ENCODE measurements around the gene GBA3.

The GBA3 gene

GRCh38 chr4:22780317-22780716 is 87.6 kb downstream of the GBA3 start:
- Histone ChIP-seq H3K9ac (ENCODE audit: low read length) (no peak overlapping the region), H3K4me3 (ENCODE audit: low read length) (no peak overlapping the region), H3K9me3 (ENCODE audit: control insufficient read depth, low read length) (no peaks in the 10 kb centered on the region), H3K27me3 (replicated peaks; ENCODE audit: control insufficient read depth, insufficient read depth, low read length) (no peaks in the 10 kb centered on the region), H3K36me3 (ENCODE audit: control insufficient read depth, insufficient read depth, low read length, severe bottlenecking) (no peaks in the 10 kb centered on the region), H3K4me1 (ENCODE audit: control insufficient read depth, insufficient read depth, low read length) (no peaks in the 10 kb centered on the region)
- DNase-seq (ENCODE audit: low read depth): no peak

- no peak overlapping the region for H3K4me3 ChIP-seq (ENCODE audit: low read length)
- no peak for DNase-seq (ENCODE audit: low read depth)
- H3K4me1 ChIP-seq (ENCODE audit: control insufficient read depth, insufficient read depth, low read length): no peaks in the 10 kb centered on the region
- no peaks in the 10 kb centered on the region for H3K9me3 ChIP-seq (ENCODE audit: control insufficient read depth, low read length)
- H3K36me3 ChIP-seq (ENCODE audit: control insufficient read depth, insufficient read depth, low read length, severe bottlenecking): no peaks in the 10 kb centered on the region
- H3K9ac ChIP-seq (ENCODE audit: low read length): no peak overlapping the region
- no peaks in the 10 kb centered on the region for H3K27me3 ChIP-seq (replicated peaks; ENCODE audit: control insufficient read depth, insufficient read depth, low read length)
These were observed 88.1 kb downstream of the GBA3 start for GRCh38 chr4:22780797-22781196.

GRCh38 chr4:22787753-22788375 is 95.1 kb downstream of the GBA3 start:
- H3K9me3 ChIP-seq (ENCODE audit: control insufficient read depth, low read length): no peaks in the 10 kb centered on the region
- no peak for DNase-seq (ENCODE audit: low read depth)
- H3K36me3 ChIP-seq (ENCODE audit: control insufficient read depth, insufficient read depth, low read length, severe bottlenecking): no peaks in the 10 kb centered on the region
- no peak overlapping the region for H3K9ac ChIP-seq (ENCODE audit: low read length)
- H3K27me3 ChIP-seq (replicated peaks; ENCODE audit: control insufficient read depth, insufficient read depth, low read length): peaks cover 3% of the 10 kb centered on the region
- H3K4me1 ChIP-seq (ENCODE audit: control insufficient read depth, insufficient read depth, low read length): no peaks in the 10 kb centered on the region
- no peak overlapping the region for H3K4me3 ChIP-seq (ENCODE audit: low read length)

GRCh38 chr4:22790631-22791030 is 97.9 kb downstream of the GBA3 start:
- Histone ChIP-seq H3K27me3 (replicated peaks; ENCODE audit: control insufficient read depth, insufficient read depth, low read length) (peaks cover 3% of the 10 kb centered on the region), H3K9ac (ENCODE audit: low read length) (no peak overlapping the region), H3K9me3 (ENCODE audit: control insufficient read depth, low read length) (no peaks in the 10 kb centered on the region), H3K4me1 (ENCODE audit: control insufficient read depth, insufficient read depth, low read length) (no peaks in the 10 kb centered on the region), H3K36me3 (ENCODE audit: control insufficient read depth, insufficient read depth, low read length, severe bottlenecking) (no peaks in the 10 kb centered on the region), H3K4me3 (ENCODE audit: low read length) (no peak overlapping the region)
- no peak for DNase-seq (ENCODE audit: low read depth)

DNA sequence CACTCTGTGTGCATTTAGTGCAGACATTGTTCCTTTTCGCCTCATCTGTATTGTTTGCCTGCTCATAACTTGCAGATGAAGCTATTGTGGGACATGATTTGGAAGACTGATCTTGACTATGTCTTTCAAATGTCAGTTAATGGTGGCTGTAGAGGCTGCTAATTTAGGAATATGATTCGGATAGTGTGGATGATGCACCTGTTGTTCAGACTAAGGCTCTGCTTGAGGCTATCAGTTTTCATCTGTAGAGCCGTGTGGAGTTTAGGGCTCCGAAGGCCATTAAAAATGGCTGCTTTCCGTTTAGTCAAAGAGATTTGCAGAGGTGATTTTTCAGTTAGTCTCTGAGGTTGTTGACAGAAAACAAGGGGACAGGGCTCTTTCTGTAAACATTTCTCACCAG is 102.0 kb downstream of the GBA3 start:
- H3K4me1 ChIP-seq (ENCODE audit: control insufficient read depth, insufficient read depth, low read length): no peaks in the 10 kb centered on the region
- DNase-seq (ENCODE audit: low read depth): no peak
- H3K9me3 ChIP-seq (ENCODE audit: control insufficient read depth, low read length): no peaks in the 10 kb centered on the region
- no peak overlapping the region for H3K9ac ChIP-seq (ENCODE audit: low read length)
- H3K36me3 ChIP-seq (ENCODE audit: control insufficient read depth, insufficient read depth, low read length, severe bottlenecking): no peaks in the 10 kb centered on the region
- H3K4me3 ChIP-seq (ENCODE audit: low read length): no peak overlapping the region
- H3K27me3 ChIP-seq (replicated peaks; ENCODE audit: control insufficient read depth, insufficient read depth, low read length): no peaks in the 10 kb centered on the region

GRCh38 chr4:22801391-22801790 is 108.7 kb downstream of the GBA3 start:
- H3K36me3 ChIP-seq (ENCODE audit: control insufficient read depth, insufficient read depth, low read length, severe bottlenecking): no peaks in the 10 kb centered on the region
- no peaks in the 10 kb centered on the region for H3K9me3 ChIP-seq (ENCODE audit: control insufficient read depth, low read length)
- no peak overlapping the region for H3K9ac ChIP-seq (ENCODE audit: low read length)
- H3K4me3 ChIP-seq (ENCODE audit: low read length): no peak overlapping the region
- no peaks in the 10 kb centered on the region for H3K27me3 ChIP-seq (replicated peaks; ENCODE audit: control insufficient read depth, insufficient read depth, low read length)
- H3K4me1 ChIP-seq (ENCODE audit: control insufficient read depth, insufficient read depth, low read length): no peaks in the 10 kb centered on the region
- no peak for DNase-seq (ENCODE audit: low read depth)

GRCh38 chr4:22802876-22803275 is 110.1 kb downstream of the GBA3 start:
- Histone ChIP-seq H3K36me3 (ENCODE audit: control insufficient read depth, insufficient read depth, low read length, severe bottlenecking) (no peaks in the 10 kb centered on the region), H3K4me3 (ENCODE audit: low read length) (no peak overlapping the region), H3K9ac (ENCODE audit: low read length) (no peak overlapping the region), H3K4me1 (ENCODE audit: control insufficient read depth, insufficient read depth, low read length) (no peaks in the 10 kb centered on the region), H3K27me3 (replicated peaks; ENCODE audit: control insufficient read depth, insufficient read depth, low read length) (no peaks in the 10 kb centered on the region), H3K9me3 (ENCODE audit: control insufficient read depth, low read length) (no peaks in the 10 kb centered on the region)
- no peak for DNase-seq (ENCODE audit: low read depth)

DNA sequence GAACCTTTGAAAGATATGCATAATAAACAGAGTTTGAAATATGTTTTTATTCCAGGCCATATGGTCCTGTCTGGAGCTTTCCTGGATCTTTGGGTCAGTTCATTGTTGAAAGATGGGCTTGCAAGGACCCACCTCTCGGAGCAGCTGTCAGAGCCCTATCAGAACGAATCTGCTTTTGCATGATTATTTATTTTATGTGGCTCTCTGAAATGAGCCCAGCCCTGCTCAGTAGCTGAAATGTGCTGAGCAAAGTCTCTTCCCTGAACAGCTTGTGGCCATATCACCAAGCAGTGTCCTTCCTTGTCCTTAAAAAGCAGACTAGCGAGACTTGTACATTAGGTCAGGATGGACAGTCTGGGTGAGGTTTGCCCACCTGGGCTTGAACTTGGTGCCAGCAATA is 110.8 kb downstream of the GBA3 start:
- Histone ChIP-seq H3K9me3 (ENCODE audit: control insufficient read depth, low read length) (no peaks in the 10 kb centered on the region), H3K4me3 (ENCODE audit: low read length) (no peak overlapping the region), H3K27me3 (replicated peaks; ENCODE audit: control insufficient read depth, insufficient read depth, low read length) (no peaks in the 10 kb centered on the region), H3K9ac (ENCODE audit: low read length) (no peak overlapping the region), H3K4me1 (ENCODE audit: control insufficient read depth, insufficient read depth, low read length) (no peaks in the 10 kb centered on the region), H3K36me3 (ENCODE audit: control insufficient read depth, insufficient read depth, low read length, severe bottlenecking) (no peaks in the 10 kb centered on the region)
- DNase-seq (ENCODE audit: low read depth): no peak

GRCh38 chr4:22814906-22815305 is 122.2 kb downstream of the GBA3 start:
- Histone ChIP-seq H3K36me3 (ENCODE audit: control insufficient read depth, insufficient read depth, low read length, severe bottlenecking) (no peaks in the 10 kb centered on the region), H3K4me1 (ENCODE audit: control insufficient read depth, insufficient read depth, low read length) (no peaks in the 10 kb centered on the region), H3K4me3 (ENCODE audit: low read length) (no peak overlapping the region), H3K9ac (ENCODE audit: low read length) (no peak overlapping the region), H3K9me3 (ENCODE audit: control insufficient read depth, low read length) (no peaks in the 10 kb centered on the region), H3K27me3 (replicated peaks; ENCODE audit: control insufficient read depth, insufficient read depth, low read length) (no peaks in the 10 kb centered on the region)
- no peak for DNase-seq (ENCODE audit: low read depth)

- H3K4me1 ChIP-seq (ENCODE audit: control insufficient read depth, insufficient read depth, low read length): no peaks in the 10 kb centered on the region
- no peaks in the 10 kb centered on the region for H3K36me3 ChIP-seq (ENCODE audit: control insufficient read depth, insufficient read depth, low read length, severe bottlenecking)
- no peak overlapping the region for H3K9ac ChIP-seq (ENCODE audit: low read length)
- DNase-seq (ENCODE audit: low read depth): no peak
- no peak overlapping the region for H3K4me3 ChIP-seq (ENCODE audit: low read length)
- H3K9me3 ChIP-seq (ENCODE audit: control insufficient read depth, low read length): no peaks in the 10 kb centered on the region
- no peaks in the 10 kb centered on the region for H3K27me3 ChIP-seq (replicated peaks; ENCODE audit: control insufficient read depth, insufficient read depth, low read length)
These were observed 131.4 kb downstream of the GBA3 start for GRCh38 chr4:22824091-22824490.

GRCh38 chr4:22842360-22843018 is 149.8 kb downstream of the GBA3 start:
- Histone ChIP-seq H3K27me3 (replicated peaks; ENCODE audit: control insufficient read depth, insufficient read depth, low read length) (no peaks in the 10 kb centered on the region), H3K9ac (ENCODE audit: low read length) (no peak overlapping the region), H3K4me1 (ENCODE audit: control insufficient read depth, insufficient read depth, low read length) (no peaks in the 10 kb centered on the region), H3K36me3 (ENCODE audit: control insufficient read depth, insufficient read depth, low read length, severe bottlenecking) (no peaks in the 10 kb centered on the region), H3K4me3 (ENCODE audit: low read length) (no peak overlapping the region), H3K9me3 (ENCODE audit: control insufficient read depth, low read length) (peaks cover 9% of the 10 kb centered on the region)
- no peak for DNase-seq (ENCODE audit: low read depth)

DNA sequence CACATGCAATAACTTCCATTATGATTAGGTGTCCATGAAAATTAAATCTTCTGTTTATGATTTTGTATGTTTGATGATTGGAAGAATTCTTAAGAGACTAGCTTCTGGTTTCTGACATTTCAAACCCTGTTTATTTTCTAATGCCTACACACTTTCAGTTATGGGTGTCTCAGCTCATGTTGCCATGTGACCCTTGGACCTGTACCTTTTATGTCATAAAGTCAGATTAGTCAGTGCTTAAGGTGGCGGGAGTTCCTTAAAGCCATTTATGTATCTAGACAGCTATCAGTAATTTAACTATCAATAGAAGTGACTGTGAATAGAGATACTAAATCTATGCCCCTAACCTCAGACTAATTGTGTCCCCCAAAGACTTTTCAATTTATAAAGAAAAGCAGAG is 155.6 kb downstream of the GBA3 start:
- no peak overlapping the region for H3K4me3 ChIP-seq (ENCODE audit: low read length)
- no peaks in the 10 kb centered on the region for H3K4me1 ChIP-seq (ENCODE audit: control insufficient read depth, insufficient read depth, low read length)
- no peaks in the 10 kb centered on the region for H3K27me3 ChIP-seq (replicated peaks; ENCODE audit: control insufficient read depth, insufficient read depth, low read length)
- H3K9ac ChIP-seq (ENCODE audit: low read length): no peak overlapping the region
- no peaks in the 10 kb centered on the region for H3K9me3 ChIP-seq (ENCODE audit: control insufficient read depth, low read length)
- DNase-seq (ENCODE audit: low read depth): no peak
- H3K36me3 ChIP-seq (ENCODE audit: control insufficient read depth, insufficient read depth, low read length, severe bottlenecking): no peaks in the 10 kb centered on the region

All from adipocyte (in vitro differentiated cells).